Measurements from ENCODE around the gene SLC25A41.

DNA sequence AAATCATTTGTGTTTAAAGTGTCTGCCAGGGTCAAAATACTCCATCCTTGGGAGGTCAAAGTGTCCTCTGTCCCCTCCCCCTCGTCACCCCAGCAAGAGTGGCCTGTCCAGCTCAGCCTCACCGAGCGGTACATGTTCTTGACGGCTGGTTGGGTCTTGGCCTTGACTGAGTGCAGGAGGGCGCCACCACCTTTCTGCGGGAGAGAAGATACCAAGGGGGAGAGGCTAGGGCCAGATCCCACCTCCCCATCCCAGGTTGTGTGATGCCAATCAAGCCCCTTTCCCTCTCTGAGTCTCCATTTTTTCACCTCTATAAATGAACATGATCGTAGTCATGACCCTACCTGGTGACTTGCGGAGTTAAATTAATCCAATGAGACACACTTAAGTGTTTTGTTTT is 36.6 kb upstream of the SLC25A41 start:
- TF ChIP-seq, protein P1, sequence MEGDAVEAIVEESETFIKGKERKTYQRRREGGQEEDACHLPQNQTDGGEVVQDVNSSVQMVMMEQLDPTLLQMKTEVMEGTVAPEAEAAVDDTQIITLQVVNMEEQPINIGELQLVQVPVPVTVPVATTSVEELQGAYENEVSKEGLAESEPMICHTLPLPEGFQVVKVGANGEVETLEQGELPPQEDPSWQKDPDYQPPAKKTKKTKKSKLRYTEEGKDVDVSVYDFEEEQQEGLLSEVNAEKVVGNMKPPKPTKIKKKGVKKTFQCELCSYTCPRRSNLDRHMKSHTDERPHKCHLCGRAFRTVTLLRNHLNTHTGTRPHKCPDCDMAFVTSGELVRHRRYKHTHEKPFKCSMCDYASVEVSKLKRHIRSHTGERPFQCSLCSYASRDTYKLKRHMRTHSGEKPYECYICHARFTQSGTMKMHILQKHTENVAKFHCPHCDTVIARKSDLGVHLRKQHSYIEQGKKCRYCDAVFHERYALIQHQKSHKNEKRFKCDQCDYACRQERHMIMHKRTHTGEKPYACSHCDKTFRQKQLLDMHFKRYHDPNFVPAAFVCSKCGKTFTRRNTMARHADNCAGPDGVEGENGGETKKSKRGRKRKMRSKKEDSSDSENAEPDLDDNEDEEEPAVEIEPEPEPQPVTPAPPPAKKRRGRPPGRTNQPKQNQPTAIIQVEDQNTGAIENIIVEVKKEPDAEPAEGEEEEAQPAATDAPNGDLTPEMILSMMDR (IDR thresholded peaks at IDR 0.05) = no peak
- TF ChIP-seq EZH2 (IDR thresholded peaks at IDR 0.05) = no peak

Measured in neural progenitor cell (in vitro differentiated cells).